Measurements from ENCODE around the gene UACA.
"Not testable (repeated sequence)": the region's sequence is repeated elsewhere in the genome, so short reads cannot be mapped to it uniquely, and the experiment has no call there.

Gene UACA

DNA sequence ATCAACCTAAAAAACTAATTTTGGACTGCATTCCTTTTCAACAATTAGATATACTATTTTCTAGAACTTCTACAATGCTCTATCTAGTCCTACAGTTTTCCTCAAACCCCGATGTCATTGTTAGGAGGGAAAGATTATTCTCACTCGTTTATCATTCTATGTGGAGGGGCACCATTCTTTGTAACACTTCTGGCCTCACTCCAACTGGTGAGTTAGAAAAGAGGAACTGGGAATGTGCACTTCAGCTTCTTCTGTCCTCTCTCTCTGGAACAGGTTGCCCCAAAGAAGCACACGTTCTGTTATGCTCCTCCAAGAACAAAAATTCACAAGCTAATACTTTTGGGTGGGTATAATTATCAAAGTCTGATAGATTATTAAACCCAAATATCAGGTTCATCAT, 137.9 kb downstream of the UACA start:
- no peak for DNase-seq (ENCODE audit: low spot score)

DNA sequence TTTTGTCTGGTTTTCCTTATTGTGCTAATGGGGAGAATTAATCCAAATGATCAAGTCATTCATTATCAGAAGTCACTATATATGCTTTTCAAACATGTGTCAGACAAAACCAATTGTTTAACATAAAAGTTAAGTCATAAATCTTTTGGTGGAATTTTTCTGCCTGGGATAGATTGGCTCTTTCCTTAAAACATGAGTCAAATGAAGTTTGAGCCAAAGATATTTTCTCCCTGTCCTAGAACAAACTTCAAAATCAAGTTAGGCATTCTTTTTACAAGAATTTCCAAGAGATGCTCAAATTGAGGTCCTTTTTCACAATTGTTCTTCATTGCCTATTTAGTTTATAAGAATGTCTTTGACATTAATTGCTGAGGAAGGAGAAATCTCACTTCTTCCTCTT, 138.3 kb downstream of the UACA start:
- DNase-seq (ENCODE audit: low spot score) = no peak

DNA sequence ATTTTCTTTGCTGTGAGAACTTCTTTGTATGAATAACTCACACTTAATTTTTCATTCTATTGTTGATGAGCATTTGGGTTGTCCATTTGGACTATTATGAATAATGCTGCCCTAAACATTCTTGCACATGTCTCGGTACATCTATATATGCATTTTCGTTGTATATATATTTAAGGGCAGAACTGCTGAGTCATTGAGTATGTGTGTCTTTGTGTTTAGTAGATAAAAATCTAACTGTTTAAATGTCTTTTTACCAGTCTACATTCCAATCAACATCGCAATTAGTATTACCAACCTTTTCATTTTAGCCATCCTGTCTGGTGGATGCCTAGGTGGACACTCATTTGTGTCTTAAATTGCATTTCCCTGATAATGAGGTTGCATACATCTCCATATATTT, 144.4 kb downstream of the UACA start:
- no peak for DNase-seq (ENCODE audit: low spot score)

DNA sequence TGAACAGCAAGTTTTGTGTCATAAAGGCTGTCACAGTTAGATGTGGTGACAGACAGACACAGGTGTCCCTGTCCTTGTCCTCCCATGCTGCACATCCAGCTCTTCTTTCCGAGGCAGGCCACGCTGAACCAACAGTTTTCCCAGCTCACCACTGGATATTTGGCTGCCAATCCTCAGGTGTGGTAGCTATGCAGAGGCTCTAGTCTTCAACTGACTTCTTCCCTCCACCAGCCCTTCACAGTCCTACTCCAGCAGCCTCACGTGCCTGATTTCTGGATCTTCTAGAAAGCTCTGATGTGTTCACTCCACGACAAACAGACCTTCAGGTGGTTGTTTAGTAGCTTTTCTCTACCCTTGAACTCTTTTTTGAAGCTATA, 145.5 kb downstream of the UACA start:
- DNase-seq (ENCODE audit: low spot score) = no peak

DNA sequence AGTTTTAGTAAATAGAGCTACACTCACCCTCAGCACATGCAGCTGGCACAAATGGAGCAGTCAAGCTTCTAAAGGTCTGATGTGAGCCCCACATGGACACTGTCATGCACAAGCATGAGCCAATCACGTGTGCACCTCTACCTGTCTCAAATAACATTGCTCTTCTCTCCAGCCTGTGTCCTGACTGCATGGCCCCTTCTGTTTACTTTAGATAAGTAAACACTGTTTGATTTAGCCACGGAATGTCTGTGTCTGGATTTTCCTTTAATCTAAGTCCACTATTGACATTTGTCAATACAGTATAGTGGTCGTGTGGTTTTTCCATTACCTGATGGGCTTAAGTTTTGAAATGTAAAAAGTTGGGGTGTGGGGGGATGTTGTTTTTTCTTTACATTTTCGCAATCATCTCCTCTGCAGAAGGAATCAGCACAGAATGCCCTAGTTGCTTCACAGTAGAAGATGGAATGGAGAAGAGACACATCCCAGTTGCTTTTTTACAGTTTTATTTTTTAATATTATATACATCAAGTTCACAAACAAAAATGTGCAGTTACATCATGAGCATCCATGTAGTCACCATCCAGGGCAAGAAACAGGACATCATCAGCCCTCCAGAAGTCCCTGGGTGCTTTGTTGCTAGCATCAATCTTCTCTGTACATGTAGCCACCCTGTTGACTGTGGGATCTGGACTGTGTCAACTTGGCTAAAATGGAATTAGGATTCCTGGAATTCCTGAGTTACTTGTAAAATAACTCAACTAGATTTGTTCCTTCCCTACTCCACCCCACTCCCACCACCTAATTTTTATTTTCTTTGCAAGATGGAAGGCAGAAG, 146.1 kb downstream of the UACA start:
- DNase-seq (ENCODE audit: low spot score) = no peak

DNA sequence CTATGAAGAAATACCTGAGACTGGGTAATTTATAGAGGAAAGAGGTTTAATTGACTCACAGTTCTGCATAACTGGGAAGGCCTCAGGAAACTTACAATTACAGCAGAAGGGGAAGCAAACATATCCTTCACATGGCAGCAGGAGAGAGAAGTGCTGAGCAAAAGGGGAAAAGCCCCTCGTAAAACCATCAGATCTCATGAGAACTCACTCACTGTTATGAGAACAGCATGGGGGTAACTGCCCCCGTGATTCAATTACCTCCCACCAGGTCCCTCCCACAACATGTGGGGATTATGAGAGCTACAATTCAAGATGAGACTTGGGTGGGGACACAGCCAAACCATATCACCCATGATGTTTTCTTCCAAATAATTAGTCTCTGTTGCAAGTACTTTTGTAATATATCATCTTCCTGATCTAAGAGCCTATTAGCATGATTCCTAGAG, 147.0 kb downstream of the UACA start:
- not testable (repeated sequence) for DNase-seq (ENCODE audit: low spot score)

DNA sequence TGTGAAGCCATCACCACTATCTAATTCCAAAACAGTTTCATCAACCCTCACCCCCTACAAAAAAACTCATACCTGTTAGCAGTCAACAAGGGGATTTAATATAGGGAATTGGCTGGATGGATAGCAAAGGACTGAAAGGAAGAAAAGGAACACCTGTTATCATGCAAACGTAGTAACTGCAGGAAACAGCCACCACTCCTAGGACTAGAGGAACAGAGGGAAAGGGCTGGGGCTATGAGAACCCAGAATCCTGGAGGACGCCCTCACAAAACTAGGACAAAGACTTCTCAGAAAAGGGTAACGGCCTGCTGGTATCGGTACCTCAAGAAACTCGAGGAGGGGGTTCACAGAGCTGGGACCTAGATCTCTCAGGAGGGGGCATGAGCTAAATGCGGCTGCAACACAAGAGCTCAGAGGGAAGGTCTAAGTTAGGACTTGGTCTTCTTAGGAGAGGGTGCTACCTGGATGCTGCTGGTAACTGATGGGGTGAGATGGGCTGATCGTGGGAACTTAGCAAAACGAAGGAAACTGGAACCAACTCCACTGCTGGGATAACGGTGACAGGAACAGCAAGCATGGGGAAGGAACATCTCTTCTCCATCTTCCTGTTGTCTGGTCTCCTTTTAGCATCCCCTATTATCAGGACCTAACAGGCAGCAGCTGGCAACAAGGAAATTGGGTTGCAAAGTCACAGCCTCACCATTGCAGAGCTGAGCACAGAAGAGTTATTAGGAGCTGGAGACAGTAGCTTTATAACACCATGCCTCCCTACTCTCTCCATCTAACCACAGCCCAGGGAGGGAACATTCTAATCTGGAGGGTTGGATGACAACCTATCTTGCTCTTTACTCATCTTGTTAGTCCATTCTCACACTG, 147.7 kb downstream of the UACA start:
- DNase-seq (ENCODE audit: low spot score) = no peak

DNA sequence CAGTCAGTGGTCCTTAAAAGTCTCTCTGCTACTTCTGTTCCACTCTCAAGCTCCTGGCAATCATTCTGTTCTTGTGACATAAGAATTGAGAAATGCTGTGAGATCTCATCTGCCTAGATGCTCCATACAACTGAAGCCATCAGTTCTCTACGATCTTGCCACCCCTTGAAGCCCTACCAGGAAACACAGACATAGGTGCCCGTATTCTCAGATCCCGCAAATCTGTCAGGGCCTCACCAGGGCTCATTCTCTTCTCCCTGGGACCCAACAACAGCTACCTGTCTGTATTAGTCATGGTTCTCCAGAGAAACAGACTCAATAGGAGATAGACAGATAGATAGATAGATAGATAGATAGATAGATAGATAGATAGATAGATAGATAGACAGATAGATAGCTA, 149.1 kb downstream of the UACA start:
- no peak for DNase-seq (ENCODE audit: low spot score)

DNA sequence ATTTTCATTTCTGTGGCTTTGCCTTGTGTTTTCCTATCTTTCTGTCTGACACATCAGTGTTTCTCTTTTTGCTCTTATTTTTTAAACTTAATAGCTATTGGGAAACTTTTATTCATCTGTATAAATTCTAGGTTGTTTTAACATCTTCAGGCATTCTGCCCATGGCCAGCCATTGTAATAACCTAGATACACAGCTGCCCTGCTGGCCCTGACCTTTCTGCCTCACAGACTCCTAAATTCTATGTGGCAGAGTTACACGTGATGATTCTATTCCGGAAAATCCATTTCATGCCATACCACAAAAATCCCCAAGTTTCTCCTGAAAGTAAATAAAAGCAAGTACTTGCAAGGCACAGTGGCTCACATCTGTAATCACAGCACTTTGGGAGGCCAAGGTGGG, 150.1 kb downstream of the UACA start:
- no peak for DNase-seq (ENCODE audit: low spot score)

DNA sequence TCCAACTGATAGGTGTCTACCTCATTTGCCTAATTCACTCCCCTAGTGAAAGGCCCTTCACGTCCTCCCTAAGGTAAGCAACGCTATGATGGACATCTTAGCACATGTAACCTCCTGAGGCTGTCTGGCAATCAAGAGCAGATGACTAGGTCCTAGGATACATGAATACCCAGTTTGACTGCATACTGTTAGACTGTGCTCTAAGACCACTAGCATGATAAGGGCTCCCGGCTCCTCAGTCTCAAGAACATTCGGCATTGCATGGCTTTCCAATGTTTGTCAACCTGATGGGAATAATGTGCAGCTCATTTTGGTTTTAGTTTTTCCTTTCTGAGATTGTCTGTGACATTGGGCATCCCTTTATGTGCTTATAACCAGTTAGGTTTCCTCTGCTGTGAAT, 152.1 kb downstream of the UACA start:
- no peak for DNase-seq (ENCODE audit: low spot score)

DNA sequence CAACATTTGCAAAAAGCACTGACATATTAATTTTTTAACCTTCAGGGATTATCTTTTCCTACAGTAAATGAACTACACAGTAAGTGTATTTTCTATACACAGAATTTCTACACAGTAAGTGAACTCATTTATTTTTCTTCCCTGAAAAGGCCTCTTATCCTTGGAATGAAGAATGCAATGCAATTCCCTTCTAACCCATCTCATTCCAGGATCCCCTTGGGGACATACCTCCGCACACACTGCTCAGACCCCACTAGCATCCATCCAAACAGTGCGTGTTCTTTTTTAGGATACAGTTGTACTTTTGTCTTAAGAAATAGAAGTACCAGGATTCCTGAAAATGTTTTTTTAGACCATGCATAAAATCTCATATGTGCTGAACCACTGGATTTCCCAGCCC, 152.8 kb downstream of the UACA start:
- no peak for DNase-seq (ENCODE audit: low spot score)

DNA sequence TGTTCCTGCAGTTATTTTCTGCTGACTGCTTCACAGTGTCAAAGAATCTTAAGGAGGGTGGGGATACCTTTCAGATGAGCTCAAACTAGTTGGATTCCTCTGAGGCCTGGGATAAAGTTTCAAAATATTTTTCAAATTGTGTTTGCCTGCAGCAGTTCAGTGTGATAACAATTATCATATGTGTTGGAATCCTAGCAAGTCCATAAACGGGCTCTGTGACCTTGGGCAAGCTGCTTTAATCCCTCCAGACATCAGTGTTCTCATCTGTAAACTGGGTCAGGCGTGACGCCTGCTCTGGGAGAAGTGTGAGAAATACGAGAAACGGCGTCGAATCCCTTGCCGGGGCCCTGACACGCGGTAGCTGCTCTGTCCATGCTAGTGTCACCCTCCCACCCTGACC, 153.5 kb downstream of the UACA start:
- DNase-seq (ENCODE audit: low spot score) = no peak

DNA sequence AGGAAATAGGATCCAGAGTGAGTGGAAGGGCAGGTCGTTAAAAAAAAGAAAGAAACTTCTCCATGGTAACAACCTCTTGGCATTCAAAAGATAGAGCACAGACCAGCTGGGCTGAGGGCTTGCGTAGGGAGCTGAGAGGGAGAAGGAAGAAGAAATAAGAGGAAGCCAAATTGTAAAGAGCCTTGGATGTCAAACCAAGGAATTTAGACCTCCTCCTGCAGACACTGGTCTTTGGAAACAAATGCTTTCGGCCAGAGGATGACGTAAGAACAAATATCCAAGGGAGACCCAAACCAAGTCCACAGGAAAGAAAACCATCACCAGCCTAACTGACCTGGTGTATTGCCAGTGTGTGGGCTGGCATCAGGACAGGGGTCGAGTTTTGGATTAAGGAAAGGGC, 155.2 kb downstream of the UACA start:
- no peak for DNase-seq (ENCODE audit: low spot score)

DNA sequence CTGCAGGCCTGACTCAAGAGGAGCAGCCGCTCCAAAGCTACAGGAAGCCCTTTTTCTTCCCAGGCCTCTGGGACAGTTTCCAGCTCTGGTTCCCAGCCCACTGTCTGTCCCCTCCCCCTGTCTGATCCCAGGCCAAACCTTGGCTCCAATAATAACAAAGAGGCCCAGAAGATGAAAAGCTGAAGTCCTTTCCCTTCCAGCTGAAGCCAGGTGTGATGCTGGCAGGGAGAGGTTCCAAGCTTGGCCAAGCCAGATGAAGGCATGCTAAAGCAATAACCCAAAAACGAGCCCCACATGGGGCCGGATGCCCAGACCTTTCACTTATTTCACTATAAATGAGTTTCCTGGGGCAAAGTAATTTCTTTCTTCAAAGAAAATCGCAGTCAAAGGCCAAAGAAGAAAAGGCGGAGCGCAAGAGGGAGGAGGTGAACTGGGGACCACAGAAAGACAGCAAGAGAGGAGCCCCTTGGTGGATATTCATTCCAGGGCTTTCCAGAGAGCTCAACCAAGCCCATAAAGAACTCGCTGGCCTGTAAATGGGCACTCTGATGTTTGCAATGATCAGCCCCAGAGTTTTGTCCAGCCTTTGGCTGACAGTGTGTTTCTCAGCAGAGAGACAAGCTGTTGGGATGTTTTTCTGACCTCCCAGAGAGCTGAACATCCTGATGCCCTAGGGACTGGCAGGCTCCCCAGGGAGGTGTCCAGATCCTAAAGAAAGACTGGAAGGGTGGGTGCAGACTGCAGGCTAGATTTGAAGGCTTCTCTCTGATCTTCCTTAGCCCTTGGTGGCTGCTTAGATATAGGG, 157.6 kb downstream of the UACA start:
- peak; percentile 83 for DNase-seq (ENCODE audit: low spot score)

DNA sequence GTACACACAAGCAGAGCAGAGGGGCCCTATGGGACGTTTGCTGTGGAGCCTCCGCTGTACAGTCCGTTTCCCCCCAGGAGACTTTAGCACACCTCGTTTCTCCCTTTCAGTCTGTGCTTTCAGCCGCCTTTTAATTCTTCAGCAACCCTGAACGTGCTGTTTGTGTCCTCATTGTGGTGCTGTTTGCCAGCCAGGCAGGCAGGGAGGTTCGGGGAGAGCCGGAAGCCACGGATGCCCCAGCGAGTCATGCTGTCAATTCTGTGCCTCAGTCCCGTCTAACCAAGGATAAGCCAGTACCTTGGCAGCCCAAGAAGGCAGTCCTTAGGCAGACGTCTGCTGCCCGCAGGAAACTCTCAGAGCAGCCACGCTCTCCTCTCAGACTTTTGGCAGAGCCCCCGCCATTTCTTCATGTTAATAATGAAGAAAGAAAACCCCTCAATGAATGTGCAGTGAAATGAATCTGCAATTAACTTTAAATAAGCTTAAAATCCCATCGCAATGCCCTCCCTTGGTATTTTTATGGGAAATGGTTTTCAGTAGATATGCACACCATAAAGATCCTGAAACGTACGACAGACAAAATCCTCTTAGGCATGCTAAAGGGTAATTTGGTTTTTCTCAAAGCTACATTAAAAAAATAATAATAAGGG, 158.6 kb downstream of the UACA start:
- peak; percentile 34 for DNase-seq (ENCODE audit: low spot score)

All from globus pallidus (tissue), 1 donor.